TTC549 (cell line): ENCODE measurements around the gene ZNF385B.

Experiments used
- FAIRE-seq: peaks from 2 replicates; lab custom pipeline; 2012; peaks lifted over from hg19 to GRCh38; lab: Jason Lieb, UNC

The ZNF385B gene

DNA sequence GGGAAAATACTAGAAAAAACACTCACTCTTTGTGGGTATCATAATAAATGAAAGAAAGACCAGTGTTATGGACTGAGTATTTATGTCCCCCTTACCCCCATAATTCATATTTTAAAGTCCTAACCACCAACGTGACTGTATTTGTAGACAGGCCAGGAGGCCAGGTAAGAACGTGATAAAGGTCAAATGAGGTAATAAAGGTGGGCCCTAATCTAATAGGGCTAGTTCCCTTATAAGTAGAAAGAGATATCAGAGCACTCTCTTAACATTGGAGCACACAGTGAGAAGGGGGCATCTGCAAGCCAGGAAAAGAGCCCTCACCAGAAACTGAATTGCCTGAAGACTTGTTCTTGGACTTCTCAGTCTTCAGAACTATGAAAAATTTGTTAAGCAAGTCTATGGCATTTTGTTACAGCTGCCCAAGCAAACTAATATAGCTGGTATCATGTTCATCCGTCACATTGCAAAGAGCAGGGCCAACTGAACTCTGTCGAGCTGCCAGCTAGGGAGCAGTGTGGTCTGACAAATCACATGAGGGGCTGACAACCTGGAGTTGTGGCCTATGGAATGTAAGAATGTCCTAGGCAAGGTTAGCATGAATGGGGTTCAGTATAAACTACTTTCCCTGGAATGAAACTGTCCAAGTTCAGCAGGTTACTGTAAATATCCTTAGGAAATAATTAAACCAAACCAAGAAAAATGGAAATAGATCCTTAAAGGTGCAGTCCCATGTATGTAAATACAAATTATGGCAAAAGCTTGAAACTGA, 280.9 kb downstream of the ZNF385B start:
- no peak for FAIRE-seq

- FAIRE-seq = no peak
Measured at GRCh38 chr2:179579800-179580199, 281.6 kb downstream of the ZNF385B start.

- FAIRE-seq = no peak
Measured at GRCh38 chr2:179578171-179578916, 283.1 kb downstream of the ZNF385B start.

DNA sequence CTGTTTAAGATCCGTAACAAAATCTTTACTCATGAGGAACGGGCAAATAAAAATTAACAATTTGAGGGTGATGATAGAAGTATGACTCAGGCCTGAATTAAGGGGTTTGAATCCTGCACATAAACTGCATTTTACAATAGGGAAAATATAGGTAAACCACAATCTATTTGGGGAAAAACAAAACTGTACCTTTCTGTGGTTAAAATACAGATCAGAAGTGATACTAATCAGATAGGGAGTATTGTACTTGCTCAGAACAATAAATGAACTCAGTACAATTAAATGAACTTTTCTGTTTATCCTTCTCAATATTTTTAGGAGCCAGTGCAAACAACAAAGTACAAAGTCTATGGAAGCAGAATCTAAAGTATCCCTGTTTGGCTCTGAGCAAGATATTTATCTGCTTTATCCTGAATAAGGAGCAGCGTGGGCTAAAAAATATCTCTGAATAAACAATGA, 287.3 kb downstream of the ZNF385B start:
- no peak for FAIRE-seq

- FAIRE-seq = no peak
Measured at GRCh38 chr2:179572544-179572943, 288.9 kb downstream of the ZNF385B start.

GRCh38 chr2:179571721-179572120, 289.7 kb downstream of the ZNF385B start:
- no peak for FAIRE-seq

GRCh38 chr2:179571252-179571651, 290.2 kb downstream of the ZNF385B start:
- FAIRE-seq = no peak

DNA sequence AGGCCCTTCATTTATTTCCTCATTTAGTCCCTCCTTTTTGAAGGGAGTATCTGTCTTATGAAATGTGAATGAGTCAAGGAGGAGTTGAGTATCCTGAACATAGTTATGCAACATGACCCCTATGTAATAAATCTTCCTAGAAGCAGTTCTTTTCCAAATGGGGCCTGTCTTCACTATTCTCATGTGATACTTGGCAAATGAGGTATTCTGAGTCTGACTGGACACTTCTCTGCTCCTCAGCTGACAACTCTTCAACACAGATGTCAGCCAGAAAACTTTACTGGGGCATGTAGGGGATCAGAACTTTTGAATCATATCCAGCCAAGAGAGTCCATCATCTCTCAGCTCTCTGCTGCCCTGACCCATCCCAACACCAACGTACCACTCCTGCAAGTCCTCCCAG, 291.6 kb downstream of the ZNF385B start:
- FAIRE-seq = no peak

- FAIRE-seq = no peak
Measured at GRCh38 chr2:179565807-179566206, 295.6 kb downstream of the ZNF385B start.

- no peak for FAIRE-seq
Measured at GRCh38 chr2:179562330-179562885, 299.0 kb downstream of the ZNF385B start.

GRCh38 chr2:179561702-179562101, 299.7 kb downstream of the ZNF385B start:
- FAIRE-seq = no peak

- no peak for FAIRE-seq
Measured at GRCh38 chr2:179560257-179560735, 301.1 kb downstream of the ZNF385B start.

DNA sequence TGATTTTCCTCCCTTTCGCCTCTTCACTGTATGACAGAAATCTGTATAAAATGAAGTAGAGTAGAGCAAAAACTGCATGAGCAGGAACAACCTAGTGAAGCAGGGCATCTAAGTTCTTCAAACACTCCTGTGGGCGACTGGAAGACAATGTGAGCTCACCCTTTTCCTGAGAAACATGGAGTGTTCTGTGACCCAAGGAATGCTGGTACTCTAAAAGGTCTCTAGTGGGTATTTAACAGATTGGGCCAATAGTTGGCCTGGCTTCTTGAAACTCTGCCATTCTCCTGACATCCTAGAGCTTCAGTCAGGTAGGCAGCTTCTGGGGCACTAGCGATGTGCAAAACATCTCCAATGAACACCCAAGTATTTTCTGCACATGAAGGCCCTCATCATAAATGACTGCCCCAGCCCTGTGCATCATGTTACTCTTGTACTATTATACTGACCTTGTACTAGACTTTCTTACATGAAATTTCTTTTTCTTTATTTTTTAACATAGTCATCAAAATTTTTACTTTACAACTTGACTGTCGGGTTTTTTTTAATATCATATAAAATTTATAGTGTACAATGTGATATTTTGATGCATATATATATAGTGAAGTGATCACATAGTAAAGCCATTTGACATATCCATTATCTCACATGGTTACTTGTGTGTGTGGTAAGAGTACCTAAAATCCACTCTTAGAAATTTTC, 302.2 kb downstream of the ZNF385B start:
- no peak for FAIRE-seq

DNA sequence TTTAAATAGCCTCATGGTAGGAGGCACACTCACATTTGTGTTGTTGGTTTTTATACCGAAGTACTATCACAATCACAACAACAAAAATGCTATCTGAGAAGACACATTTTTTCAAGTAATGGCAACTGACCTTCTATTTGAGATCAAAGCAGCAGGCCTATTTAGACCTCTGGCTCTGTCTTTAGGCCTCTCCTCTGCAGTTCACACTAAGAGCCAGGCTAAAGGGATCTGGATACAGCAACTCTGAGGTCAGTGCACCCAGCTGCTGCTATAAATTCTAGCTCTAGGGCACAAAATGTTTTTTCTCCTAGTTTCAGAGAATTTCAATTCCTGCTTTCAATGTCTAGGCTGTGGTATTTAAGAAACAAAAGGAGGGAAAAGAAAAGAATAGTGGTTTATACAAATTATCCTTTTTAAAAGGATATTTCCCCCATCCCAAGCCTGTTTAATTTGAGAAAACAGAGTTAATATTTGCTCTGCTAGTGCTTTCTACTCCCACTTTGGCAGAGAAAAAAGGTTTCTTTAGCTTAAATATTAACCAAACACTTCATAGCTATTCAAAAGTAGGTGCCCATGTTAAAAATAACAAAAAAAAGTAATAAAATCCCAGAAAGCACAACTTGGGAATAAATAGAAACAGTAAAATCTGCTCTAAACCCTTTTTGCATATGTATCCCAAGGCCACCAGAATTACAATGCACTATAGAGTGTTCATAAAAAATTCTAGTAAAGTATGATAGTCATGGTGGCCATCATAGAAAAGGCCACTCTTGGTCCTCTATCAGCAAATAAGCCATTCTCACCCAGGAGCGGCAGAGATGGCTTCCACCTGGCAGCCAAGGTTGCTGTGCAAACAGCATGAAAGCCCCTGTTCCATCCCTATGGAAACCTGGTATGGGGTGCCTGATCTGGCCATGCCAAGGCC, 303.1 kb downstream of the ZNF385B start:
- no peak for FAIRE-seq

GRCh38 chr2:179556425-179556824, 305.0 kb downstream of the ZNF385B start:
- no peak for FAIRE-seq

DNA sequence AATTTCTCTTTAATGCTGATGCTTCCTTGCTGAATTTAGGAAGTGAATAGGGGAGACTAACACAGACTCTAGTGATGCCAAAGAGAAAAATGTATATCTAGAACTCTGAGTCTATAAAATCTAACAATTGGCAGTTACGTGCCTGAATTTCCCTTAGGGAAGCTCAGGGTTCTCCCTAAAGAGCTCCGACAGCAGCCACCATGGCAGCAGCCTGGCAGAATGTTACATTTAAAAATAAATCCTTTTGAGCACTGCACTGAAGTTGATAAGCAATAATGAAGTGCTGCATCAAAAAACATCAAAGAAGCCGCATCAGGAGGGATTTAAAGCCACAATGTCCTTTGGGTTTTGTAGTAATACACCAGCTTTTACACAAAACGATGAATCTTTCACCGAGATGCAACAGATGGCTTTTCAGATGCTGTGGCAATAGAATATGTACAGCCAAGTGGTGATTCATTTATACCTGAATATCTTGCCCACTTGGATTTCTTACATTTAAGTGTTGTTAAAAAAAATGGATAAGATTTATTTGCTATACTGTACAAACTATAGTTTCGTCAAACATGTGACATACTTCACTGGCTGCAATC, 305.6 kb downstream of the ZNF385B start:
- no peak for FAIRE-seq

DNA sequence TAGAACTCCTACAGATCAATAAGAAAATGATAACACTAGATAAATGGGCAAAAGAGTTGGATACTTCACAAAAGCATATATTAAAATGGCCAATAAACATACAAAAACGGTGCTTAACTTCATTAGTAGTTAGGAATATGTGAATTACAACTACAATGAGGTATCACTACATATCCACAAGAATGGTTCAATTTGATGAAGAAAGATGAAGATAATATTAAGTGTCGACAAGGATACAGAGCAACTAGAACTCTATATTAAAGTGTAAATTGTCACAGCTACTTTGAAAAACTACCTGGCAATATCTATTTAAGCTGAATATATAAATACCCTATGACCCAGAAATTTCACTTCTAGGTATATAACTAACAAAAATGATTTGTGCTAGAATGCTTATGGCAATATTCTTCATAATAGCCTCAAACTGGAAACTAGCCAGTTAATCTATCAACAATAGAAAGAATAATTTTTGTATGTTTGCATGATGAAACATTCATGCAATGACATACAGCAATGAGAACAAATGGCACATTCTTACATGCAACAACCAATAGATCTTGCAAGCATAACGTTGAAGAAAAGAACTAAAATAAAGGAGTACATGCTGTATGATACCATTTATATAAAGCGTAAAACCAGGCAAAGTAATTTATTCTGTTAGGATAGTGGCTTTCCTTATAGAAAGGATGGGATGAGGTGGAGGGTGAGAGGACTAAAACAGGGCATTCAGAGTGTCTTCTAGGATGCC, 306.6 kb downstream of the ZNF385B start:
- no peak for FAIRE-seq

- no peak for FAIRE-seq
Measured at GRCh38 chr2:179553382-179553781, 308.0 kb downstream of the ZNF385B start.

DNA sequence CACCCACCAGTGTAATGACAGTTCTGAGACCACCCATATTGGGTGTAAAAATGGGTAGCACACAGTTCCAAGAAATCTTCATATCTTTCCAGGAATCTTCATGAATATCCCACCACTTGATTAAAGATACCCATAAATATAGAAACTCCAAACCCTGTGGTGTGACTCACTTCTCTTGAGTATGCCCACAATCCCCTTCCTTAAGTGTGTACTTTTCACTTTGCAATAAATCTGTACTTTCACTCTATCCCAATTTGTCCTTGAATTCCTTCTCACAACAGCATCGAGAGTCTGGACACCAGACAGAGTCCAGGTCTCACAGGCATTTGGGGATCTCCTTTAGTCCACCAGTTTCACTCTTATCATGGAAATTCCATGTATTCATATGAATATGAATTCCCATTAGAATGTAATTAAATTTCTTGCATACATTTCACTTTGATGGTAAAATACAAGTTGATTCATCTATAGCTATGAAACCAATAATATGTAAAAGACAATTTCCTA, 309.8 kb downstream of the ZNF385B start:
- FAIRE-seq = no peak

- no peak for FAIRE-seq
Measured at GRCh38 chr2:179550849-179551248, 310.6 kb downstream of the ZNF385B start.
